ENCODE results near the gene FGD5. TPM values are rescaled to one million over a fixed set of nuclear protein-coding genes. Genes with fewer than 3 reads are reported as not detected.

The FGD5 gene
- total RNA-seq, 1 donor from 2014 or later = 0.24 TPM

GRCh38 chr3:14810070-14810791, 8.5 kb upstream of the FGD5 start:
- peak overlapping the region; percentile 93 for H3K4me2 ChIP-seq
- H3K9ac ChIP-seq = no peak overlapping the region
- peaks cover 2% of the 10 kb centered on the region for H3K36me3 Mint-ChIP-seq
- TF ChIP-seq EZH2 (IDR thresholded peaks at IDR 0.05) (peak; percentile 38), CTCF (IDR thresholded peaks at IDR 0.05) (no peak)
- H3K27me3 ChIP-seq = peaks cover 90% of the 10 kb centered on the region
- H3K4me3 ChIP-seq = peak overlapping the region; percentile 52
- no peak overlapping the region for H3K27ac Mint-ChIP-seq
- peak overlapping the region; percentile 81 for H3K4me3 Mint-ChIP-seq
- H4K20me1 ChIP-seq (ENCODE audit: low read depth) = no peaks in the 10 kb centered on the region
- peaks cover 2% of the 10 kb centered on the region for H3K9me3 Mint-ChIP-seq
- H2AFZ ChIP-seq (replicated peaks) = peak overlapping the region; percentile 72
- H3K4me1 Mint-ChIP-seq = peaks cover 6% of the 10 kb centered on the region
- H3F3A ChIP-seq (ENCODE audit: low read depth) = peaks cover 12% of the 10 kb centered on the region
- H3K27me3 Mint-ChIP-seq (ENCODE audit: insufficient read depth, low read depth) = peaks cover 62% of the 10 kb centered on the region
- H3K36me3 ChIP-seq = no peaks in the 10 kb centered on the region
- peak; percentile 73 for DNase-seq (ENCODE audit: low spot score)
- no peaks in the 10 kb centered on the region for H3K4me1 ChIP-seq
- H3K79me2 ChIP-seq (ENCODE audit: low read depth) = no peaks in the 10 kb centered on the region
- H3K9me3 ChIP-seq (ENCODE audit: low read depth) = no peaks in the 10 kb centered on the region
- no peak overlapping the region for H3K27ac ChIP-seq

- Histone ChIP-seq H3K9ac (no peak overlapping the region), H3K4me3 (peak overlapping the region; percentile 52), H3F3A (ENCODE audit: low read depth) (peaks cover 12% of the 10 kb centered on the region), H3K4me2 (peak overlapping the region; percentile 93), H3K36me3 (no peaks in the 10 kb centered on the region), H2AFZ (replicated peaks) (peak overlapping the region; percentile 98), H3K27ac (no peak overlapping the region), H3K79me2 (ENCODE audit: low read depth) (no peaks in the 10 kb centered on the region), H3K4me1 (no peaks in the 10 kb centered on the region), H3K27me3 (peaks cover 89% of the 10 kb centered on the region), H3K9me3 (ENCODE audit: low read depth) (no peaks in the 10 kb centered on the region), H4K20me1 (ENCODE audit: low read depth) (no peaks in the 10 kb centered on the region)
- H3K9me3 Mint-ChIP-seq = peaks cover 2% of the 10 kb centered on the region
- peaks cover 2% of the 10 kb centered on the region for H3K36me3 Mint-ChIP-seq
- H3K27me3 Mint-ChIP-seq (ENCODE audit: insufficient read depth, low read depth) = peaks cover 56% of the 10 kb centered on the region
- peaks cover 5% of the 10 kb centered on the region for H3K4me1 Mint-ChIP-seq
- DNase-seq (ENCODE audit: low spot score) = peak; percentile 52
- no peak overlapping the region for H3K27ac Mint-ChIP-seq
- H3K4me3 Mint-ChIP-seq = peak overlapping the region; percentile 90
- TF ChIP-seq EZH2 (IDR thresholded peaks at IDR 0.05) (peak; percentile 91), EZH2phosphoT487 (IDR thresholded peaks at IDR 0.05) (peak; percentile 83), CTCF (IDR thresholded peaks at IDR 0.05) (no peak)
These were observed 7.7 kb upstream of the FGD5 start for GRCh38 chr3:14810801-14811661.

- Histone ChIP-seq H3K27ac (no peak overlapping the region), H3K4me1 (no peaks in the 10 kb centered on the region), H3K4me2 (peak overlapping the region; percentile 93), H4K20me1 (ENCODE audit: low read depth) (no peaks in the 10 kb centered on the region), H3K4me3 (peak overlapping the region; percentile 52), H3F3A (ENCODE audit: low read depth) (peaks cover 12% of the 10 kb centered on the region), H3K36me3 (no peaks in the 10 kb centered on the region), H2AFZ (replicated peaks) (peak overlapping the region; percentile 98), H3K9me3 (ENCODE audit: low read depth) (no peaks in the 10 kb centered on the region), H3K27me3 (peaks cover 83% of the 10 kb centered on the region), H3K9ac (no peak overlapping the region), H3K79me2 (ENCODE audit: low read depth) (no peaks in the 10 kb centered on the region)
- Mint-ChIP-seq H3K9me3 (peaks cover 2% of the 10 kb centered on the region), H3K4me1 (peaks cover 5% of the 10 kb centered on the region), H3K27me3 (ENCODE audit: insufficient read depth, low read depth) (peaks cover 55% of the 10 kb centered on the region), H3K4me3 (peak overlapping the region; percentile 90), H3K36me3 (peaks cover 2% of the 10 kb centered on the region), H3K27ac (no peak overlapping the region)
- TF ChIP-seq CTCF (IDR thresholded peaks at IDR 0.05) = no peak
- peak; percentile 22 for TF ChIP-seq EZH2 (IDR thresholded peaks at IDR 0.05)
- no peak for TF ChIP-seq EZH2phosphoT487 (IDR thresholded peaks at IDR 0.05)
- no peak for DNase-seq (ENCODE audit: low spot score)
These were observed 7.1 kb upstream of the FGD5 start for GRCh38 chr3:14811684-14812083.

Measured in neural progenitor cell (in vitro differentiated cells).